NCI-H2029 (cell line): ENCODE measurements around the gene PPDPF.
"Not testable (repeated sequence)": the region's sequence is repeated elsewhere in the genome, so short reads cannot be mapped to it uniquely, and the experiment has no call there.

Source experiments
- DNase-seq: peaks from one replicate; lab custom pipeline; 2025; lab: John Stamatoyannopoulos, UW

PPDPF gene

DNA sequence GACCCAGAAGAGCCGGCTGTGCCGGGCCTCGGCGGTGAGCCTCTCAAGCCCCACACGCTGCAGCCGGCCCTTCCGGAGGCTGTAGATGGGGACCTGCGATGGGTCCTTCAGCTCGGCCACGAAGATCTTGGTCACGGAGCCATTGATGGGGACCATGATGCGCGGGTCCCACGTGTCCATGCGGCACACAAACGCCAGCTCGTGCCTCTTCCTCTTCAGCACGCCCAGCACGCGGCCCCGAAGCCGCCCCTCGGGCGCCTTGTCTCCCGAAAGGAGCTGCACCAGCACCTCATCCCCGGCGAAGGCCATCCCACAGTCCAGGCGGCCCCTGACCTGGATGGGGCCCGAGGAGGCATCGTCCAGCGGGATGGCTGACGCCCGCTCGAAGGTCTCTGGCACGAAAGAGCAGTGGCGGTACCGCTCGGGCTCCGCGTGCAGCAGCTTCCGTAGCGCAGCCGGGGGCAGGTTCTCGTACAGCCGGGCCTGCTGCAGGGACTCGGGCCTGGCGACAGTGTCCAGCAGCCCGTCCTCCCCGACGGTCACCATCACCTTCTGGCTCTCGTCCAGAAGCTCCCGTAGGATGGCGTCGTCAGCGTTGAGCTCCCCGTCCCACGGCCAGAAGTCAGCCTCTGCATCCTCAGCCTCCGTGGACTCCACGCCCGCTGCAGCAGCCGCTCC lies 44.6 kb downstream of the PPDPF start:
- no peak for DNase-seq

GRCh38 chr20:63565699-63566335 lies 45.3 kb downstream of the PPDPF start:
- no peak for DNase-seq

DNA sequence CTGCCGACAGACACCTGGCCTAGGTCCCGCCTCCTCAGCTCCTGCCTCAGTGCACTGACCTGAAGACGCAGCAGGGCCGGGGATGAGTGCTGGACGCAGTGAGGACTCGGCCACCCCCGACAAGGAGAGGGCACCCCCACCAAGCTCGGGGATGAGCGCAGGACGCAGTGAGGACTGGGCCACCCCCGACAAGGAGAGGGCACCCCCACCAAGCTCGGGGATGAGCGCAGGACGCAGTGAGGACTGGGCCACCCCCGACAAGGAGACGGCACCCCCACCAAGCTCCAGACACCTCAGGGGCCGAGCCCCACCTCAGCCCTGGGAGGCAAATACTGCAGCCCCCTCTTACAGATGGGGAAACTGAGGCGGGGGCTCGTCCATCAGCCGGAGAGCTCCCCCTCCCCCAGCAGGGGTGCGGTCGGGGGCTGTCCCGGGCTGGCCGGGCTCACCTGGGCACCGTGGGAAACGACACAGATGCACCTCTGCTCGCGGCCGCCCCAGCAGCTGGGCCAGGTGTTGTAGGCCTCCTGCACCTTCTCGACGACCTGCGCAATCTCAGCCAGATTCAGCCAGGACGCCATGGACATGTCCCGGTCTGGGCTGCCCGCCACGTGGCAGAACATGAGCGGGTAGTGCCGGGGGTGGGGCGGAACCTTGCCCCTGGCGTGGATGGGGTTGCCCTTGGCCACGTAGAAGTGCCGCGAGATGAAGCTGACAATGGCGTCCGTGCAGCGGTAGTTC lies 46.0 kb downstream of the PPDPF start:
- DNase-seq = no peak

GRCh38 chr20:63567136-63567385 lies 46.5 kb downstream of the PPDPF start:
- DNase-seq = no peak

DNA sequence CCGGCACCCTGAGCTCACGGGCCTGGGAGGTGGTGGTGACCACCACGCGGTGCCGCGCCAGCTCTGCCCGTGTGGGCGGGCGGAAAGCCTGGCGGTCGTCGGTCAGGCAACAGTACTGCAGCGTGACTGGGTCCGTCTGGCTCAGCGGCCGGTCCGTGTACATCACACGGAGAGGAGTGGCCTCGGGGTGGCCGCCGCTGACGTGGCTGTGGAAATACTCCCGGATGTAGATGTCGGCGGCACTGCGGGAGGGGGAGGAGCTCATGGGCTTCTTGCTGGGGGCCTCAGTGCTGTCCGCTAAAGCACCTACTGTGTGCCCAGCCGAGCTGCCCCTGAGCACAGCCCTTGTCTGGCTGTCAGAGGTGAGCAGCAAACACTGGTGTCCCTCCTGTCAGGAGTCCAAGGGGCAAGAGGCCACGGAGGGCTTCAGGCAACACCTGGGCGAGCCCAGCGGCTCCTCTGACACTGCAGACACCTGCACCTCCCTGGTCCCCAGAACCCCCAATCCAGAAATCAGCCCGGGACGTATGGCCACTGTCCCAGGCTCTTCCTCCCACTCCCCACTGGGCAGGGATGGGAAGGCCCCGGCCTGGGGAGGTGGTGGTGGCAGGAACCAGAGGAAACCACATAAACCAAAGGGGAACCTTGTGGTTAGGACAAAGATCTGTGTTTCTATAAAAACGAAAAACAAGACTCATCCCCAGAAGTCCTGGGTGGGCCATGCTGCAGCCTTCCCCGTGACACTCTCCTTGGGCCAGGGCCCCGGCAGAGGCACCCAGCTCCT lies 47.0 kb downstream of the PPDPF start:
- DNase-seq = no peak

DNA sequence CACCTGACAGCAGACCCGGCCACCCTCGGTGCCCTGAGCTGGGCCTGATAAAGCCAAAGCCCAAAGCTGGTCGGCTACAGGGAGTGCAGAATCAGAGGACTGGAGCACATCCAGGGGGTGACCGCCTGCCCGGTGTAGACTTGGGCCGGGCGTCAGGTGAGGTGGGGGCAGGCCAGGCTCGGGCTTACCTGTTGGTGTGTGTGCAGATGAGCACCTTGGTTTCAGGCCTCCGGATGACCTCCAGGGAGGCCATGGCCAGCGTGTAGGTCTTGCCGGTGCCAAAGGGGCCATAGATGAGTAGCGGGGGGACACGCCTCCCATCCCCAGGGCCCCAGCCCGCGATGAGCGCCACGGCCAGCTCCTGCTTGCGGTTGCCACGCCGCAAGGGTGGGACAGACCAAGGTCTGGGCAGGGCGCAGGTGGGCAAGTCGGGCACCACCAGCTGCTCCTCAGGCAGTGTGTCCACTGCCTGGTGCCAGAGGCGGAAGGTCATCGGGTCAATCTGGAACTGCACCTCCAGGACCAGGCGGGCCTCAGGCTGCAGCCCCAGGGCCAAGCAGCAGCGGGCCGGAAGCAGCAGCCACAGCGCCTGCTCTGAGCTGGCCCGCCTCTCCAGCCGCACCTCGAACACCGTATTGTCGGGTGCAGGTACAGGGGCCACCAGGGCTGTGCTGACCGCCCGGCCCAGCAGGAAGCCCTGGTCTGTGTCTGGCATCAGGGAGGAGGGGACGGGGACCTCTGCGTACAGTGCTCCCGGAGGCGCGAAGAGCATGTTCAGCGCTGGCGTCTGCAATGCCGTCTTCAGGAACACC lies 47.8 kb downstream of the PPDPF start:
- DNase-seq = no peak

DNA sequence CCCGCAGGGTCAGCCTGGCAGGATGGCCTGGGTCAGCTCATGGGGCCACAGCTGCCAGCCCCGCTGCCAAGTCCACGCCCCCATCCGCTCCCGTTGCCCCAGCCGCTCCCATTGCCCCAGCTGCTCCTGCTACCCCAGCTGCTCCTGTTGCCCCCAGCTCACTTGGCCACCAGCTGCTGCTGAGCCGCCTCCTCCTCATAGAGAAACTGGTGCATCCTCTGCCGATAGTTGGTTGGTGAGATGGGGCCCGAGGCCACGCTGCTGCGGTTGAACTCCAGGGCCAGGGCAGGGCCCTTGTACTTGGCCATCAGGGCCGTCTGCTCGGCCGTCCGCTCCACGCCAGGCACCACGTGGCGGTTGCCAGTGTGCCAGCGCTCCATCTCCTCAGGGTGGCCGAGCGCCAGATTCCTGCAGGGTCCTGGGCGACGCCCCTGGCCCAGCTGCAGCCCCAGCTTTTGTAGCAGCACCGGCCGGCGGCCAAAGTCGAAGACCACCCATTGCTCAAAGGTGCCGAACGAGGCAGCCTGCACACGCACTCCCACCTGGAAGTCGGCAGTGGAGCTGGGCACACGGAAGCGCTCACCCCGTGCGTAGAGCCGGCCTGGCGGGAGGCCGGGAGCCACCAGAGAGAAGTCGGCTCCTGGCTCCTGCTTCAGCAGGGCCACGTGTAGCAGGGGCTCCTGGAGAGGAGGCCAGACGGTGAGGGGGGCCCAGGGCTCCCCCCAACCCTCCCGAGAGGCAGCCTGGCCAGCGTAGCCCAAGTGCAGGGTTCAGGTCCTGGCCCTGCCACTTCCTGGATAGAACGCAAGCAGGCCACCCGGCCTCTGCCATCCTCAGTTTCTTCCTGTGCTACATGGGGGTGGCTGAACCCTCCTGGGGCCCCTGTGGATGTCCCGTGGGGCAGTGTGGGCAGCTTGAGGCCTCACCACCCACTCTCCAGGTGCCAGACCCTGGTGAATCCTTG lies 48.7 kb downstream of the PPDPF start:
- no peak for DNase-seq

- no peak for DNase-seq
Observed at GRCh38 chr20:63570281-63571086, 49.9 kb downstream of the PPDPF start.

DNA sequence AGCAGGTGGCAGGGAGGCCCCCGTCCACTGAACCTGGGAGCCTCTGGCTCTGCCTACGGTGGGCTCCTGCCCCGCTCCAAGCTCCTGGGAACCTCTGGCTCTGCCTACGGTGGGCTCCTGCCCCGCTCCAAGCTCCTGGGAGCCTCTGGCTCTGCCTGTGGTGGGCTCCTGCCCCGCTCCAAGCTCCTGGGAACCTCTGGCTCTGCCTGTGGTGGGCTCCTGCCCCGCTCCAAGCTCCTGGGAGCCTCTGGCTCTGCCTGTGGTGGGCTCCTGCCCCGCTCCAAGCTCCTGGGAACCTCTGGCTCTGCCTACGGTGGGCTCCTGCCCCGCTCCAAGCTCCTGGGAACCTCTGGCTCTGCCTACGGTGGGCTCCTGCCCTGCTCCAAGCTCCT lies 50.5 kb downstream of the PPDPF start:
- not testable (repeated sequence) for DNase-seq
